HFFc6 (cell line): ENCODE data around the gene SEC22C. TPM values are rescaled to one million over a fixed set of nuclear protein-coding genes. Genes with fewer than 3 reads are reported as not detected.
A peak's percentile ranks its signal among the peaks of the same experiment; 100 is the strongest.
"Not testable (repeated sequence)": the region's sequence is repeated elsewhere in the genome, so short reads cannot be mapped to it uniquely, and the experiment has no call there.

ENCODE experiments used
- DNase-seq: peaks from one replicate; pipeline ENCODE4 v3.0.0-alpha.2; 2018
- H3K27ac Mint-ChIP-seq: 2 replicates; pipeline ENCODE4 v1.8.0; 2020; ENCODE audit warnings: mild to moderate bottlenecking, mixed read lengths
- H3K27me3 Mint-ChIP-seq: 2 replicates; pipeline ENCODE4 v1.8.0; 2021; ENCODE audit warnings: mild to moderate bottlenecking, moderate library complexity, mixed read lengths; ENCODE audit not compliant: insufficient read depth
- H3K36me3 Mint-ChIP-seq: 2 replicates; pipeline ENCODE4 v1.8.0; 2021; ENCODE audit warnings: low read depth, mixed read lengths
- H3K4me1 Mint-ChIP-seq: 2 replicates; pipeline ENCODE4 v1.8.0; 2020; ENCODE audit warnings: low read depth, mixed read lengths
- H3K4me3 Mint-ChIP-seq: 2 replicates; pipeline ENCODE4 v1.8.0; 2020; ENCODE audit warnings: mild to moderate bottlenecking, moderate library complexity, mixed read lengths
- H3K9me3 Mint-ChIP-seq: 2 replicates; pipeline ENCODE4 v1.8.0; 2020; ENCODE audit warnings: mild to moderate bottlenecking, mixed read lengths
- CTCF ChIP-seq: fragments of 200-600 bp; sonication (generic); IDR thresholded peaks from 2 replicates; pipeline ENCODE4 v1.5.0; 2021; ENCODE audit warnings: antibody characterized with exemption, mild to moderate bottlenecking
- total RNA-seq, 6 experiments: library from RNA; stranded (reverse); fragmentation: NEBNext Ultra II Directional; extraction: Animal tissue kit (Norgen Biotek cat#: 25700); gene quantifications; 2 replicates in 1 of 6; 3 replicates in 5 of 6; pipeline ENCODE4 v1.2.3, GENCODE V29; 2021

Gene SEC22C
- total RNA-seq, 6 experiments from 2014 or later, result 40.7 to 51.2 (median 48.6) TPM

DNA sequence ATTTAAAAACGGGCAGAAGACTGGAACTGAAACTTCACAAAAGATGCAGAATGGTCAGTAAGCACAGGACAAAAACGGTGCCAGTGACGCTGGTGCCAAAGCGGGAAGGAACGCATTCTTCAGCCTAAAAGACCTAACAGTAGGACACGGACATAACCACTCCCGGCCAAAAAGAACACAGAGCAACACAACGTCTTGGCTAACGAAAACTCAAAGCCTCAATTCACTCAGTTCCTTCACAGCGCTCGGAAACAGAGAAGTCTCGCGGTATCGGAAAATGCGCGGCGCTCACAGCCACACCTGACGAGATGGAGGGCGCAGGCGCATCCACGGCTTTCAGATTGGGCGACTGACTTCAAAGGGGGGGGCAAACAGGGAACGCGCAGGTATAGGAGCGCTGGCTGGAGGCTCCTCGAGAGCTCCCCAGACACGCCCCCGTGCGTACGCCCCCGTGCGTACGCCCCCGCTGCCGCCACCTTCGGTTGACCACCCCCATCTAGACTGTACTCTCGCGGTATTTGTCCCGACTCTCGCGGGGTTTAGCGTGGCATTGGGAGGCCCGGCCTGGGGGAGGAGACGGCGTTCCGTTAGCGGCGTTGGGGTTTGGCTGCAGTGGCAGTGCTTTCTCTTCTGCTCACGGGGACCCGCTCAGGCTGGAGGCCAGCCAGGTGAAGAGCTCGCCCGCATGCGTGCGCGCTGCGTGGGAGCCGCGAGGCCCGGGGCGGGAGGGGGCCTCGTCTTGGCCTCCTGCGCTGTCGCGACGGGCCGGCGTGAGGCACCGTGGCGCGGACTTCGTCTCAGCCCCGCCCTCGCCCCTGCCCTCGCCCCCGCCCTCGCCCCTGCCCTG lies 18.6 kb upstream of the SEC22C start, which contains the start of gene NKTR:
TSS of gene NKTR (plus strand) at position 576 of the 847 bp plus-strand sequence. CDS start 321 bp downstream, outside the sequence.
- Mint-ChIP-seq H3K9me3 (no peaks in the 10 kb centered on the region), H3K36me3 (peaks cover 21% of the 10 kb centered on the region), H3K4me1 (peaks cover 42% of the 10 kb centered on the region), H3K4me3 (peak within 1 kb of the TSS; percentile 95), H3K27me3 (no peaks in the 10 kb centered on the region; the same call in none of the 2 replicates), H3K27ac (peak within 1 kb of the TSS; percentile 95)
- peak; percentile 50; the same call in 1 of the 2 replicates for TF ChIP-seq CTCF
- DNase-seq, result peak; percentile 98

DNA sequence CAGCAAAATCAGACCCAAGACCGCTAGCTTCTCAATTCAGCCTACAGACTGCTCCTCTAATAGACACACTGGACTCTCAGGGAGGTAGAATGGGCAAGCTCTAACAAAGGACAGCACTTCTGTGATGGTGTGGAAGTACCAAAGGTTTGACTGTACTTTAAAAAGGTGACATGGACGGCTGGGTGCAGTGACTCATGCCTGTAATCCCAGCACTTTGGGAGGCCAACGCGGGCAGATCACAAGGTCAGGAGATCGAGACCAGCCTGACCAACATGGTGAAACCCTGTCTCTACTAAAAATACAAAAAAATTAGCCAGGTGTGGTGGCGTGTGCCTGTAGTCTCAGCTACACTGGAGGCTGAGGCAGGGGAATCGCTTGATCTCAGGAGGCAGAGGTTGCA lies 15.3 kb upstream of the SEC22C start:
- peaks cover 25% of the 10 kb centered on the region for H3K36me3 Mint-ChIP-seq
- H3K9me3 Mint-ChIP-seq, H3K4me3 Mint-ChIP-seq, DNase-seq, H3K27me3 Mint-ChIP-seq: not testable (repeated sequence)
- peaks cover 40% of the 10 kb centered on the region for H3K4me1 Mint-ChIP-seq
- H3K27ac Mint-ChIP-seq, result peak overlapping the region; percentile 48; the same call in 1 of the 2 replicates

DNA sequence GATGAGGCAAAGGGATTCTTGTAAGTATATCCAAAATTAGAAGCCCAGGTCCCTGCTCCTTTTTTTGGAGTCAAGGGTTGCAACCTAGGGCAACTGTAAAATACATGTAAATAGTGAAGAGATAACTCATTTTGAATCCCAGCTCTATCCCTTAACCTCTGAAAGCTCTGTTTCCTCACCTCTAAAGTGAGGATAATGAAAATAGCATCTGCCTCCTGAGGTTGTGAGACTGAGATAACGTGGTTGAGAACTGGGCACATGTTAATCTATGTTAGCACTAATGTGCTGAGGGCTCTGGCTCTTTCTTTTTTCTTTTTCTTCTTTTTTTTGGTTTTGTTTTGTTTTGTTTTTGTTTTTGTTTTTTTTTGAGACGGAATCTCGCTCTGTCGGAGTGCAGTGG lies 13.9 kb upstream of the SEC22C start:
- H3K27me3 Mint-ChIP-seq, result no peaks in the 10 kb centered on the region; the same call in 1 of the 2 replicates
- no peak for TF ChIP-seq CTCF
- peaks cover 27% of the 10 kb centered on the region for H3K36me3 Mint-ChIP-seq
- no peak for DNase-seq
- no peak overlapping the region for H3K27ac Mint-ChIP-seq
- H3K4me3 Mint-ChIP-seq, result no peak overlapping the region
- no peaks in the 10 kb centered on the region for H3K9me3 Mint-ChIP-seq
- peaks cover 44% of the 10 kb centered on the region for H3K4me1 Mint-ChIP-seq

- no peak for TF ChIP-seq CTCF
- Mint-ChIP-seq H3K27ac (no peak overlapping the region), H3K36me3 (peaks cover 26% of the 10 kb centered on the region), H3K9me3 (no peaks in the 10 kb centered on the region), H3K27me3 (no peaks in the 10 kb centered on the region; the same call in 1 of the 2 replicates), H3K4me1 (peaks cover 42% of the 10 kb centered on the region), H3K4me3 (no peak overlapping the region)
- DNase-seq, result no peak
Observed at GRCh38 chr3:42593635-42594034, 11.9 kb upstream of the SEC22C start.

- Mint-ChIP-seq H3K36me3 (peaks cover 12% of the 10 kb centered on the region), H3K4me3 (peak overlapping the region; percentile 95), H3K27ac (peak overlapping the region; percentile 90), H3K27me3 (no peaks in the 10 kb centered on the region; the same call in none of the 2 replicates), H3K4me1 (peaks cover 33% of the 10 kb centered on the region), H3K9me3 (no peaks in the 10 kb centered on the region)
- TF ChIP-seq CTCF, result no peak
- DNase-seq, result no peak
Observed at GRCh38 chr3:42591811-42592210, 10.0 kb upstream of the SEC22C start.
